Measurements from ENCODE around the gene KLK10. TPM values are rescaled to one million over a fixed set of nuclear protein-coding genes. Genes with fewer than 3 reads are reported as not detected.

KLK10 gene
- total RNA-seq, 2 experiments from 2014 or later: not detected

GRCh38 chr19:51024924-51025323, 5.4 kb upstream of the KLK10 start:
- H3K27ac Mint-ChIP-seq: no peak overlapping the region
- no peak overlapping the region for H3K4me3 ChIP-seq (ENCODE audit: low read length)
- H3K4me1 Mint-ChIP-seq (ENCODE audit: low read depth): peaks cover 6% of the 10 kb centered on the region
- no peak for DNase-seq
- ATAC-seq (ENCODE audit: poor library complexity): no peak
- H3K9me3 ChIP-seq (ENCODE audit: control insufficient read depth in 1 of 2, insufficient read depth in 1 of 2, low read length in 2 of 2): no peaks in the 10 kb centered on the region
- no peak overlapping the region for H3K4me3 Mint-ChIP-seq
- intact Hi-C loops (cut with DNase I, micrococcal nuclease): no loop called here
- no peak overlapping the region for H3K27ac ChIP-seq (ENCODE audit: low read depth in 1 of 2, low read length in 2 of 2)
- peaks cover 75% of the 10 kb centered on the region for H3K27me3 Mint-ChIP-seq
- no peak for TF ChIP-seq CTCF (IDR thresholded peaks at IDR 0.05)
- H3K27me3 ChIP-seq (ENCODE audit: control insufficient read depth in 1 of 2, insufficient read depth in 2 of 2, low read length in 2 of 2): peaks cover 11 to 33% of the 10 kb centered on the region in 2 experiments
- no peaks in the 10 kb centered on the region for H3K36me3 ChIP-seq (ENCODE audit: insufficient read depth, low read length)
- H3K9me3 Mint-ChIP-seq: no peaks in the 10 kb centered on the region
- CTCF ChIA-PET: no interaction called here
- H3K36me3 Mint-ChIP-seq (ENCODE audit: low read depth): no peaks in the 10 kb centered on the region
- POLR2A ChIA-PET: no interaction called here
- H3K4me1 ChIP-seq (ENCODE audit: insufficient read depth, low read length): peaks cover under 1% of the 10 kb centered on the region

DNA sequence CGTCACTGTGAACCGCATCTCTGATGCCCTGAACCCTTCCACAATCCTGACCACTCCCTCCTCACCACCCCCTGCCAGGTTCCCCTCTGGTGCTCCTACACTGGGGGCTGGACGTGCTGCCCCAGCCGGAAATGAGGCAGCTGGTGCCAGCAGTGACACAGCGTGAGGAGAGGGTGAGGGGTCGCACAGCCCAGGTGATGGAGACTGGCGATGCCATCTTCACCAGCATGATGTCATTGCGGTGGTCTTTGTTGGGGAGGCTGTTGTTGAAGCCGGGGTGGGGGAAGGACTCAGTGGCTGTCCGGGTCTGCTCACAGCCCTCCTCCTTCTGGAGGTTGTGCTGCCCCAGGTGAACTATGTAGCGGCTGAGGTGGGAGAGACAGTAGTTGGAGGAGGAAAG, 4.4 kb upstream of the KLK10 start:
- Histone ChIP-seq H3K9me3 (ENCODE audit: control insufficient read depth in 1 of 2, insufficient read depth in 1 of 2, low read length in 2 of 2) (peaks cover 0 to 9% of the 10 kb centered on the region in 2 experiments), H3K27ac (ENCODE audit: low read depth in 1 of 2, low read length in 2 of 2) (no peak overlapping the region), H3K4me3 (ENCODE audit: low read length) (no peak overlapping the region), H3K4me1 (ENCODE audit: insufficient read depth, low read length) (peaks cover 9% of the 10 kb centered on the region), H3K27me3 (ENCODE audit: control insufficient read depth in 1 of 2, insufficient read depth in 2 of 2, low read length in 2 of 2) (peaks cover 18 to 36% of the 10 kb centered on the region in 2 experiments), H3K36me3 (ENCODE audit: insufficient read depth, low read length) (no peaks in the 10 kb centered on the region)
- peaks cover 71% of the 10 kb centered on the region for H3K27me3 Mint-ChIP-seq
- no peak for TF ChIP-seq CTCF (IDR thresholded peaks at IDR 0.05)
- H3K4me3 Mint-ChIP-seq: no peak overlapping the region
- no peaks in the 10 kb centered on the region for H3K9me3 Mint-ChIP-seq
- no peaks in the 10 kb centered on the region for H3K36me3 Mint-ChIP-seq (ENCODE audit: low read depth)
- ChIA-PET CTCF (no interaction called here), POLR2A (no interaction called here)
- ATAC-seq (ENCODE audit: poor library complexity) (no peak), DNase-seq (no peak)
- no peak overlapping the region for H3K27ac Mint-ChIP-seq
- peaks cover 6% of the 10 kb centered on the region for H3K4me1 Mint-ChIP-seq (ENCODE audit: low read depth)
- intact Hi-C loops (cut with DNase I, micrococcal nuclease): no loop called here

DNA sequence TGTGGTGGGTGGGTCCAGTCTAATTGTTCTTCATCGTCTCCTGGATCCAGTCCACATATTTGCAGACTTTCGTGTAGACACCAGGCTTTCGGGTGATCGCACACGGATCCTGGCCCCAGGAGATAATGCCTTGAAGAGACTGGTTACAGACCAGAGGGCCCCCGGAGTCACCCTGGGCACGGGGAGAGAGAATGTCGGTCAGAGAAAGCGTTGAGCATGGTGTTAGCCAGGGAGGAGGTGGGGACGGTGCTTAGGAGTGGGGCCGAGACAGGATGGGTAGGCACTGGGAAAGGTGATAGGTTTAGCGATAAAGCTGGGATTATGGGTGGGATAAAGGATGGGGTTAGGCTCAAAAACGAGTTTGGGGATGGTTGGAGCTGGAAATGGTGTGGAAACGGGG, 3.0 kb upstream of the KLK10 start:
- Mint-ChIP-seq H3K27me3 (peaks cover 71% of the 10 kb centered on the region), H3K4me3 (no peak overlapping the region), H3K27ac (no peak overlapping the region), H3K36me3 (ENCODE audit: low read depth) (no peaks in the 10 kb centered on the region), H3K4me1 (ENCODE audit: low read depth) (peaks cover 15% of the 10 kb centered on the region), H3K9me3 (no peaks in the 10 kb centered on the region)
- H3K4me1 ChIP-seq (ENCODE audit: insufficient read depth, low read length): peaks cover 17% of the 10 kb centered on the region
- no peak for DNase-seq
- ATAC-seq (ENCODE audit: poor library complexity): no peak
- ChIA-PET CTCF (no interaction called here), POLR2A (no interaction called here)
- peaks cover 25 to 31% of the 10 kb centered on the region in 2 experiments for H3K27me3 ChIP-seq (ENCODE audit: control insufficient read depth in 1 of 2, insufficient read depth in 2 of 2, low read length in 2 of 2)
- no peaks in the 10 kb centered on the region for H3K36me3 ChIP-seq (ENCODE audit: insufficient read depth, low read length)
- no peak for TF ChIP-seq CTCF (IDR thresholded peaks at IDR 0.05)
- intact Hi-C loops (cut with DNase I, micrococcal nuclease): no loop called here
- no peak overlapping the region for H3K27ac ChIP-seq (ENCODE audit: low read depth in 1 of 2, low read length in 2 of 2)
- H3K9me3 ChIP-seq (ENCODE audit: control insufficient read depth in 1 of 2, insufficient read depth in 1 of 2, low read length in 2 of 2): peaks cover 0 to 21% of the 10 kb centered on the region in 2 experiments
- no peak overlapping the region for H3K4me3 ChIP-seq (ENCODE audit: low read length)
